H9 (cell line): ENCODE data around the gene TPD52L1. TPM values are rescaled to one million over a fixed set of nuclear protein-coding genes. Genes with fewer than 3 reads are reported as not detected.

Experiments
- DNase-seq: peaks from one replicate; pipeline ENCODE4 v3.0.0-alpha.2; 2017
- H2AFZ ChIP-seq: one replicate; pipeline ENCODE4 v1.6.1; 2013; ENCODE audit warnings: mild to moderate bottlenecking, low read length, control low read depth, moderate library complexity
- H2AK5ac ChIP-seq: 2 replicates; pipeline ENCODE4 v1.6.1; 2013; ENCODE audit warnings: low read length, control low read depth, mixed read lengths; ENCODE audit not compliant: insufficient read length
- H2BK120ac ChIP-seq: one replicate; pipeline ENCODE4 v1.6.1; 2013; ENCODE audit warnings: low read depth, mild to moderate bottlenecking, low read length, control low read depth, inconsistent platforms; ENCODE audit not compliant: poor library complexity, severe bottlenecking
- H2BK12ac ChIP-seq: 2 replicates; pipeline ENCODE4 v1.6.1; 2013; ENCODE audit warnings: low read length, control low read depth, mixed read lengths, low read depth; ENCODE audit not compliant: insufficient read length
- H2BK15ac ChIP-seq: 2 replicates; pipeline ENCODE4 v1.6.1; 2013; ENCODE audit warnings: low read depth, low read length, control low read depth
- H2BK20ac ChIP-seq: one replicate; pipeline ENCODE4 v1.6.1; 2013; ENCODE audit warnings: low read depth, mild to moderate bottlenecking, low read length, control low read depth, inconsistent platforms; ENCODE audit not compliant: poor library complexity, severe bottlenecking
- H2BK5ac ChIP-seq: 2 replicates; pipeline ENCODE4 v1.6.1; 2013; ENCODE audit warnings: low read length, control low read depth, mixed read lengths; ENCODE audit not compliant: insufficient read length
- H3K14ac ChIP-seq: 2 replicates; pipeline ENCODE4 v1.6.1; 2013; ENCODE audit warnings: low read length, control low read depth; ENCODE audit not compliant: insufficient read depth
- H3K18ac ChIP-seq: 2 replicates; pipeline ENCODE4 v1.6.1; 2013; ENCODE audit warnings: low read depth, mild to moderate bottlenecking, mixed read lengths, low read length, control low read depth; ENCODE audit not compliant: insufficient read length
- H3K23ac ChIP-seq: 2 replicates; pipeline ENCODE4 v1.6.1; 2013; ENCODE audit warnings: low read length, control low read depth, mixed read lengths, low read depth; ENCODE audit not compliant: insufficient read length
- H3K23me2 ChIP-seq: 2 replicates; pipeline ENCODE4 v1.6.1; 2013; ENCODE audit warnings: low read depth, mild to moderate bottlenecking, mixed read lengths, low read length, control low read depth; ENCODE audit not compliant: insufficient read length, poor library complexity, severe bottlenecking
- H3K27ac ChIP-seq: 2 replicates; pipeline ENCODE4 v1.5.1; 2013; ENCODE audit warnings: low read length, control low read depth, mixed read lengths, low read depth; ENCODE audit not compliant: insufficient read length
- H3K27me3 ChIP-seq: 2 replicates; pipeline ENCODE4 v1.6.1; 2013; ENCODE audit warnings: low read length, control low read depth, inconsistent platforms; ENCODE audit not compliant: insufficient read depth
- H3K4ac ChIP-seq: 2 replicates; pipeline ENCODE4 v1.6.1; 2013; ENCODE audit warnings: low read depth, mild to moderate bottlenecking, control low read depth, inconsistent platforms, low read length, moderate library complexity
- H3K4me1 ChIP-seq: 2 replicates; pipeline ENCODE4 v1.6.1; 2013; ENCODE audit warnings: low read length, control low read depth, inconsistent platforms; ENCODE audit not compliant: insufficient read depth
- H3K4me2 ChIP-seq: 2 replicates; pipeline ENCODE4 v1.6.1; 2013; ENCODE audit warnings: low read length, control low read depth, mixed read lengths; ENCODE audit not compliant: insufficient read length, insufficient read depth
- H3K56ac ChIP-seq: 2 replicates; pipeline ENCODE4 v1.6.1; 2013; ENCODE audit warnings: low read depth, mild to moderate bottlenecking, mixed read lengths, low read length, control low read depth; ENCODE audit not compliant: insufficient read length
- H3K79me1 ChIP-seq: 2 replicates; pipeline ENCODE4 v1.6.1; 2013; ENCODE audit warnings: low read depth, mild to moderate bottlenecking, moderate library complexity, low read length, control low read depth, inconsistent platforms; ENCODE audit not compliant: insufficient read depth, poor library complexity, severe bottlenecking
- H3K79me2 ChIP-seq: 2 replicates; pipeline ENCODE4 v1.6.1; 2013; ENCODE audit warnings: low read length, control low read depth, inconsistent platforms; ENCODE audit not compliant: insufficient read depth
- H3K9ac ChIP-seq: 2 replicates; pipeline ENCODE4 v1.6.1; 2013; ENCODE audit warnings: low read length, control low read depth, mixed read lengths; ENCODE audit not compliant: insufficient read length; ENCODE audit errors: extremely low read depth
- H3K9me3 ChIP-seq: one replicate; pipeline ENCODE4 v1.6.1; 2013; ENCODE audit warnings: low read depth, low read length, inconsistent platforms; ENCODE audit not compliant: control insufficient read depth
- H3T11ph ChIP-seq: one replicate; pipeline ENCODE4 v1.6.1; 2013; ENCODE audit warnings: mild to moderate bottlenecking, low read length, control low read depth, inconsistent platforms
- H4K20me1 ChIP-seq: one replicate; pipeline ENCODE4 v1.6.1; 2013; ENCODE audit not compliant: control insufficient read depth, insufficient read length, insufficient read depth
- H4K5ac ChIP-seq: 2 replicates; pipeline ENCODE4 v1.6.1; 2013; ENCODE audit warnings: low read depth, mild to moderate bottlenecking, mixed read lengths, low read length, control low read depth; ENCODE audit not compliant: insufficient read length
- H4K8ac ChIP-seq: replicated peaks from 2 replicates; pipeline ENCODE4 v1.6.1; 2013; ENCODE audit warnings: low read length, control low read depth, mixed read lengths, low read depth; ENCODE audit not compliant: insufficient read length
- H4K91ac ChIP-seq: 2 replicates; pipeline ENCODE4 v1.6.1; 2013; ENCODE audit warnings: low read depth, mild to moderate bottlenecking, moderate library complexity, mixed read lengths, low read length, control low read depth; ENCODE audit not compliant: insufficient read length
- H3K27ac Mint-ChIP-seq, 3 experiments: 2 replicates in 2 of 3; 3 replicates in 1 of 3; pipeline ENCODE4 v1.8.0; 2020 to 2021; ENCODE audit warnings: mixed read lengths in 3 of 3, mild to moderate bottlenecking in 1 of 3, moderate library complexity in 1 of 3
- H3K27me3 Mint-ChIP-seq: 2 replicates; pipeline ENCODE4 v1.8.0; 2021; ENCODE audit warnings: low read depth, mild to moderate bottlenecking, moderate library complexity, mixed read lengths
- H3K36me3 Mint-ChIP-seq, 3 experiments: 2 replicates in 2 of 3; 3 replicates in 1 of 3; pipeline ENCODE4 v1.8.0; 2020 to 2021; ENCODE audit warnings: low read depth in 3 of 3, mixed read lengths in 3 of 3; ENCODE audit not compliant: insufficient read depth in 1 of 3
- H3K4me1 Mint-ChIP-seq, 2 experiments: 2 replicates each; pipeline ENCODE4 v1.8.0; 2020; ENCODE audit warnings: mixed read lengths in 2 of 2
- H3K4me3 Mint-ChIP-seq, 2 experiments: 2 replicates in 1 of 2; 3 replicates in 1 of 2; pipeline ENCODE4 v1.8.0; 2020 to 2021; ENCODE audit warnings: mild to moderate bottlenecking in 2 of 2, mixed read lengths in 2 of 2, moderate library complexity in 1 of 2
- H3K9me3 Mint-ChIP-seq, 2 experiments: 2 replicates in 1 of 2; 3 replicates in 1 of 2; pipeline ENCODE4 v1.8.0; 2020; ENCODE audit warnings: mild to moderate bottlenecking in 2 of 2, mixed read lengths in 2 of 2, moderate library complexity in 1 of 2
- CTCF ChIP-seq: fragments of 200-600 bp; sonication (generic); conservative IDR thresholded peaks from 3 replicates; pipeline ENCODE4 v1.8.0; 2021; ENCODE audit warnings: antibody characterized with exemption, mild to moderate bottlenecking
- WGBS: extraction: QIAGEN DNeasy Blood & Tissue Kit; methylation state at CpG from one replicate; pipeline ENCODE4 v1.1.7; 2013; ENCODE audit warnings: missing lambda C conversion rate, low lambda C conversion rate, mixed read lengths; ENCODE audit not compliant: insufficient read length; ENCODE audit errors: extremely low coverage; 5-methylcytosine and 5-hydroxymethylcytosine counted together
- total RNA-seq: library from RNA; stranded (reverse); gene quantifications from 2 replicates; pipeline ENCODE4 v1.2.1, GENCODE V29; 2021

Gene TPD52L1
- total RNA-seq, 1 experiment from 2014 or later, result 6.6 TPM

GRCh38 chr6:125117818-125118217 lies 35.8 kb upstream of the TPD52L1 start:
- Histone ChIP-seq H3K23me2 (no peaks in the 10 kb centered on the region), H3K14ac (no peak overlapping the region), H2BK15ac (no peak overlapping the region), H2BK120ac (no peak overlapping the region), H2BK12ac (no peak overlapping the region), H2AFZ (no peak overlapping the region), H3K27ac (no peak overlapping the region), H3K79me1 (no peaks in the 10 kb centered on the region), H2AK5ac (no peak overlapping the region), H3K4me1 (no peaks in the 10 kb centered on the region), H3K4ac (no peak overlapping the region), H3K9ac (no peak overlapping the region), H3K23ac (no peak overlapping the region), H3K56ac (no peak overlapping the region), H3K18ac (no peak overlapping the region), H4K20me1 (no peaks in the 10 kb centered on the region), H3K79me2 (no peaks in the 10 kb centered on the region), H4K91ac (no peak overlapping the region), H3K9me3 (no peaks in the 10 kb centered on the region), H4K8ac (no peak overlapping the region), H3T11ph (no peak overlapping the region), H2BK20ac (no peak overlapping the region), H2BK5ac (no peak overlapping the region), H3K4me2 (no peak overlapping the region), H4K5ac (no peak overlapping the region), H3K27me3 (no peaks in the 10 kb centered on the region)
- Mint-ChIP-seq H3K9me3 (no peaks in the 10 kb centered on the region), H3K4me3 (no peak overlapping the region), H3K27me3 (no peaks in the 10 kb centered on the region), H3K27ac (no peak overlapping the region), H3K36me3 (no peaks in the 10 kb centered on the region), H3K4me1 (peaks cover 12 to 15% of the 10 kb centered on the region in 2 experiments)
- DNase-seq, result no peak
- no peak for TF ChIP-seq CTCF
- no CpG with 5 or more reads among the region's 3 CpGs for WGBS
